HFFc6 (cell line): Measurements from ENCODE around the gene SFSWAP. TPM values are rescaled to one million over a fixed set of nuclear protein-coding genes. Genes with fewer than 3 reads are reported as not detected.

Experiments
- DNase-seq: peaks from one replicate; pipeline ENCODE4 v3.0.0-alpha.2; 2018
- H3K27ac Mint-ChIP-seq: 2 replicates; pipeline ENCODE4 v1.8.0; 2020; ENCODE audit warnings: mild to moderate bottlenecking, mixed read lengths
- H3K27me3 Mint-ChIP-seq: 2 replicates; pipeline ENCODE4 v1.8.0; 2021; ENCODE audit warnings: mild to moderate bottlenecking, moderate library complexity, mixed read lengths; ENCODE audit not compliant: insufficient read depth
- H3K36me3 Mint-ChIP-seq: 2 replicates; pipeline ENCODE4 v1.8.0; 2021; ENCODE audit warnings: low read depth, mixed read lengths
- H3K4me1 Mint-ChIP-seq: 2 replicates; pipeline ENCODE4 v1.8.0; 2020; ENCODE audit warnings: low read depth, mixed read lengths
- H3K4me3 Mint-ChIP-seq: 2 replicates; pipeline ENCODE4 v1.8.0; 2020; ENCODE audit warnings: mild to moderate bottlenecking, moderate library complexity, mixed read lengths
- H3K9me3 Mint-ChIP-seq: 2 replicates; pipeline ENCODE4 v1.8.0; 2020; ENCODE audit warnings: mild to moderate bottlenecking, mixed read lengths
- total RNA-seq, 6 experiments: library from RNA; stranded (reverse); fragmentation: NEBNext Ultra II Directional; extraction: Animal tissue kit (Norgen Biotek cat#: 25700); gene quantifications; 2 replicates in 1 of 6; 3 replicates in 5 of 6; pipeline ENCODE4 v1.2.3, GENCODE V29; 2021
- TF ChIP-seq, protein P1 (sequence below): fragments of 200-600 bp; sonication (generic); IDR thresholded peaks from 2 replicates; pipeline ENCODE4 v1.5.0; 2021; ENCODE audit warnings: antibody characterized with exemption, mild to moderate bottlenecking

Gene SFSWAP
- total RNA-seq, 6 experiments from 2014 or later: 23.9 to 32.4 (median 28.8) TPM

DNA sequence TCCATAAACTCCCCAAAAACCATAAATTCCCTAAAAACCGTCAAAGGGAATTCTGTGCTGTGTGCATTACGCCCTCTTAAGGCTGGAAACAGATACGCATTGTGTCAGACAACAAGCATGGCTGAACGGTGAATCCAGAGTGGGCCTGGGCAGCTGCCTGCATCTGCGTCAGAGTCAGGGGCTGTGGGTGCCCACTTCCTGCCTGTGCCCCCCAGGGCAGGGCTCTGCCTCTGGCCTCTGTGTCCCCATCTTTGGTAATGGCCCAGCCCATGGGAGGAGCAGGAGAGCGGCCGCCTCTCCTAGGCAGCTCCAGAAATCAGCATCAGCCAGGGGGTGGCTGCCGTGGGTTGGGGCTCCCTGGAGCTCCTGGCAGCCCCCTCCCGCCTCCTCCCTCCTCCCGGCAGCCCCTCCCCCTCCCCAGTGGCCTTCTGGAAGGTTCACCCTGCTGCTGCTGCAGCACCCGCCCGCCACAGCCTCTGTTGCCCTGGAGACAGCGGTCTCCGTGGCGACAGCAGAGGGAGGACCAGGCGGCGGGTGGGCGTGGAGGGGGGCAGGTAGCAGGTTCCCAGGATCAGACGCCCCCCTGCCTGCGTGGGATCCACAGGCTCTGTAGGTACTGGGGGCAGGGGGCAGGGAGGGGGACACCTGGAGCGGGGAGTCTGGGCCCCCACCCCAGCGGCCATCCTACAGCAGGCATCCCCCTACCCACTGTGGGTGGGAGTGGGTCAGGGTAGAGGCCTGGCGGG is 123.2 kb downstream of the SFSWAP start:
- peak; percentile 18 for DNase-seq
- no peaks in the 10 kb centered on the region for H3K9me3 Mint-ChIP-seq
- peaks cover 2% of the 10 kb centered on the region for H3K27me3 Mint-ChIP-seq
- H3K4me1 Mint-ChIP-seq: peaks cover 16% of the 10 kb centered on the region
- no peak overlapping the region for H3K27ac Mint-ChIP-seq
- TF ChIP-seq, protein P1, sequence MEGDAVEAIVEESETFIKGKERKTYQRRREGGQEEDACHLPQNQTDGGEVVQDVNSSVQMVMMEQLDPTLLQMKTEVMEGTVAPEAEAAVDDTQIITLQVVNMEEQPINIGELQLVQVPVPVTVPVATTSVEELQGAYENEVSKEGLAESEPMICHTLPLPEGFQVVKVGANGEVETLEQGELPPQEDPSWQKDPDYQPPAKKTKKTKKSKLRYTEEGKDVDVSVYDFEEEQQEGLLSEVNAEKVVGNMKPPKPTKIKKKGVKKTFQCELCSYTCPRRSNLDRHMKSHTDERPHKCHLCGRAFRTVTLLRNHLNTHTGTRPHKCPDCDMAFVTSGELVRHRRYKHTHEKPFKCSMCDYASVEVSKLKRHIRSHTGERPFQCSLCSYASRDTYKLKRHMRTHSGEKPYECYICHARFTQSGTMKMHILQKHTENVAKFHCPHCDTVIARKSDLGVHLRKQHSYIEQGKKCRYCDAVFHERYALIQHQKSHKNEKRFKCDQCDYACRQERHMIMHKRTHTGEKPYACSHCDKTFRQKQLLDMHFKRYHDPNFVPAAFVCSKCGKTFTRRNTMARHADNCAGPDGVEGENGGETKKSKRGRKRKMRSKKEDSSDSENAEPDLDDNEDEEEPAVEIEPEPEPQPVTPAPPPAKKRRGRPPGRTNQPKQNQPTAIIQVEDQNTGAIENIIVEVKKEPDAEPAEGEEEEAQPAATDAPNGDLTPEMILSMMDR: peak; percentile 72
- H3K36me3 Mint-ChIP-seq: no peaks in the 10 kb centered on the region
- no peak overlapping the region for H3K4me3 Mint-ChIP-seq

DNA sequence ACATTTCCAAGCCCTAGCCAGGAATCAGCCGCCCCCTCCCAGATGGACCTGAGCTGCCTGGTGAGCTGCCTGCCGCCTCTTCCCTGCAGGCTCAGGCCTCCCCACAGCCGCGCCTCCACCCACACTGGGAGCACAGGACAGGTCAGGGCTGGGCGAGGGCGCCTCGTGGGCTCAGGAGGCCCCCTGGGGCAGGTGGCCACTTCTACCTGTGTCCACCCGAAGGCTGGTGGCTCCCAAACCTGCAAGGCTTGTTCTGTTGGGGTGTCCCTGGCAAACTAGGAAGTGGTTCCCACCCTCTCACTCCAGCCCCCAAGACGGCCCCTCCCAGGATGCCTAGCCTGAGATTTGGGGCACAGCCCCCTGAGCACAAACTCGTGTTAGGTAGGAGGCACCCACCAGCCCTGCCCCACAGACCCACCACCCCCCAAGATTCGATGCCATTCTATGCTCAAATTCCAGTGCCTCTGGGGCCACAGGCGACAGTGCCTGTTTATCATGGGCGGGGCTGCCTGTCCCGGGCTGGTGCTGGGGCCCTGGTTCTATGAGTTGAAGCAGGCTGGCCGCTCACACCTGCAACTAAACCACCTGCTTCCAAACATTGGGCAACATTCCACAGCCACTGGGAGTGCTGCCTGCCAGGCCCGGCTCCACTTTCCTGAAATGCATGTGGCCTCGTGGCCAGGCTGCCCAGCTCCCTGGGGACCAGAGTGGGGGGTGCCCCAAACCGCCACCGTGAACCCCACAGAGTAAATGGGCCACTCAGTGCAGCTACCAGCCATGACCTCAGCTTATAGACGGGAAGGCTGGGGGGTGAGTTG is 124.1 kb downstream of the SFSWAP start:
- Mint-ChIP-seq H3K9me3 (no peaks in the 10 kb centered on the region), H3K27me3 (peaks cover 2% of the 10 kb centered on the region; the same call in 1 of the 2 replicates), H3K36me3 (no peaks in the 10 kb centered on the region), H3K27ac (no peak overlapping the region), H3K4me1 (peaks cover 16% of the 10 kb centered on the region), H3K4me3 (no peak overlapping the region)
- TF ChIP-seq, protein P1: no peak
- DNase-seq: no peak

DNA sequence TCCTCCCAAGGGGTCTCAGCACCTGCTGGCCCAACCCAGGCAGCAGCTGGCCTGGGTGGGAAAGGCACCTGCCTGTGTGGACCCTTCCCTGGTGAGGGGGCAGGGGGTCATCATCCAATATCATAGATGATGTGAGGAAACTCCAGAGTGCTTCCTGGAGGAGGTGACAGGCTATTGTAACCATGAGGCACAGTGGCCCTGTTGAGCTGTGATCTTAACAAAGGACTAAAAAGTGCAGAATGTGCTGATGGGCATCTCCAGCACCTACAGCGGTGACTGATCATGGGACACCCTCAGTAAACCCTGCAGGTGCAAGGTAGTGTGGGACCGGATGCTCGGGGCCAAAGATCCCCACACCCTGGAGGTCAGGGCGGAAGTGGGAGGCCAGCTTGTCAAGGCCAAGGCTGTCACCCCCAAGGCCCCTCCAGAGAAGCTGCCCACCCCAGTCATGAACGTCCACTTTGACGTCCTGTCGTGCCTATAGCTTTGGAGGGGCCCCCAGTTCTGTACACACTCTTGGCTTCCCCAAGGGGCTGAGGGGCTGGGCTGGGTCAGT is 124.8 kb downstream of the SFSWAP start:
- H3K36me3 Mint-ChIP-seq: no peaks in the 10 kb centered on the region
- peaks cover 16% of the 10 kb centered on the region for H3K4me1 Mint-ChIP-seq
- no peak overlapping the region for H3K4me3 Mint-ChIP-seq
- no peak for DNase-seq
- TF ChIP-seq, protein P1: no peak
- no peak overlapping the region for H3K27ac Mint-ChIP-seq
- peaks cover 2% of the 10 kb centered on the region; the same call in 1 of the 2 replicates for H3K27me3 Mint-ChIP-seq
- no peaks in the 10 kb centered on the region for H3K9me3 Mint-ChIP-seq

DNA sequence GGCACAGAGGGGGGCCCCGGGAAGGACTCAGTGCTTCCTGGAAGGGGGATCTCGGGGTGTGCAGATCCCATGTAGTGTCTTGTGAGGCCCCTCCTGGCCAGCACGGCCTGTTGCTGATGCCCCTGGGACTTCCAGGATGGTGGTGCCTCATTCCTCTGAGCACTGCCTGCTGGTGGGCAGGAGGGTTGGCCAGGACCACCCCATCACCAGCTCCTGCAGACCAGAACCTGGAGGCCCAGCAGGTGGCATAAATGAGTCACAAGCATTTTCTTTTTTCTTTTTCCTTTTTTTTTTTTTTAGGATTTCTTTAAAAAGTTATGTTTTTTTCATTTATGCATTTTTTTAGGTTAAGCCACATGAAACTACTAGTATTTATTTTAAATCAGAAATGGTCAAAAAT is 125.3 kb downstream of the SFSWAP start:
- peaks cover 13% of the 10 kb centered on the region for H3K4me1 Mint-ChIP-seq
- no peak for DNase-seq

DNA sequence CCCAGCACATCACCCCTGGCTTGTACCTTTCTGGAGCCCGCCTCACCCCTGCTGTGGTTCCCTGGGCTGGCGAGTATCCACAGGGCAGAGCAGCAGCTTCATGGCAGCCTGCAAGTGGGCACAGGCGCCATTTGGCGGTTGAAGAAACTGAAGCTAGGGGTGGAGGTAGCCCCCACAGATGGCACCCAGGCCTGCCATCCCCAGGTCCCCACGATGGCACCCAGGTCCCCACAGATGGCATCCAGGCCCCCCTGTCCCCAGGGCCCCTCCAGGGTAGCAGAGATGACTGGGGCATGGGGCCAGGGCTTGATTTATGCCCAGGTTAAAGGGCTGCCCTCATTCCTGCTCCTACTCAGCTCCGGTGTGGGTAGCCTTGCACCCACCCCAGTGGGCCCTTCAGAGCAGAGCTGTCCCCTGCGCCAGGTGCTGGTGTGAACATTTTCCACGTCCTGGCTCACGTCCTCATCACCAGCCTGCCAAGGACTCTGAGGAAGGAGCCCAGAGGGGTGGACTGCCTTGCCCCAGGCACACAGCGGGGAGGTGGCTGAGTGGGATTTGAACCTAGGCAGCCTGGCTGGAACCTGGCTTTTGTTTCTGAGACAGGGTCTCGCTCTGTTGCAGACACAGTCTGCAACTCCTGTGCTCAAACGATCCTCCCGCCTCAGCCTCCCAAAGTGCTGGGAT is 126.0 kb downstream of the SFSWAP start:
- peaks cover 9% of the 10 kb centered on the region for H3K4me1 Mint-ChIP-seq
- H3K27ac Mint-ChIP-seq: no peak overlapping the region
- DNase-seq: no peak
- TF ChIP-seq, protein P1: no peak
- no peaks in the 10 kb centered on the region for H3K9me3 Mint-ChIP-seq
- no peaks in the 10 kb centered on the region for H3K36me3 Mint-ChIP-seq
- H3K4me3 Mint-ChIP-seq: no peak overlapping the region
- H3K27me3 Mint-ChIP-seq: peaks cover 2% of the 10 kb centered on the region; the same call in 1 of the 2 replicates

More for the DNA sequence above, 125.3 kb downstream of the SFSWAP start:
- Mint-ChIP-seq H3K27me3 (peaks cover 2% of the 10 kb centered on the region; the same call in 1 of the 2 replicates), H3K36me3 (no peaks in the 10 kb centered on the region), H3K9me3 (no peaks in the 10 kb centered on the region), H3K4me3 (no peak overlapping the region), H3K27ac (no peak overlapping the region)
- TF ChIP-seq, protein P1: peak; percentile 78
